HFFc6 (cell line): Measurements from ENCODE around the gene SNRNP35. TPM values are rescaled to one million over a fixed set of nuclear protein-coding genes. Genes with fewer than 3 reads are reported as not detected.
"Not testable (repeated sequence)": the region's sequence is repeated elsewhere in the genome, so short reads cannot be mapped to it uniquely, and the experiment has no call there.

Source experiments
- DNase-seq: peaks from one replicate; pipeline ENCODE4 v3.0.0-alpha.2; 2018
- H3K27ac Mint-ChIP-seq: 2 replicates; pipeline ENCODE4 v1.8.0; 2020; ENCODE audit warnings: mild to moderate bottlenecking, mixed read lengths
- H3K27me3 Mint-ChIP-seq: 2 replicates; pipeline ENCODE4 v1.8.0; 2021; ENCODE audit warnings: mild to moderate bottlenecking, moderate library complexity, mixed read lengths; ENCODE audit not compliant: insufficient read depth
- H3K36me3 Mint-ChIP-seq: 2 replicates; pipeline ENCODE4 v1.8.0; 2021; ENCODE audit warnings: low read depth, mixed read lengths
- H3K4me1 Mint-ChIP-seq: 2 replicates; pipeline ENCODE4 v1.8.0; 2020; ENCODE audit warnings: low read depth, mixed read lengths
- H3K4me3 Mint-ChIP-seq: 2 replicates; pipeline ENCODE4 v1.8.0; 2020; ENCODE audit warnings: mild to moderate bottlenecking, moderate library complexity, mixed read lengths
- H3K9me3 Mint-ChIP-seq: 2 replicates; pipeline ENCODE4 v1.8.0; 2020; ENCODE audit warnings: mild to moderate bottlenecking, mixed read lengths
- CTCF ChIP-seq: fragments of 200-600 bp; sonication (generic); IDR thresholded peaks from 2 replicates; pipeline ENCODE4 v1.5.0; 2021; ENCODE audit warnings: antibody characterized with exemption, mild to moderate bottlenecking
- total RNA-seq, 6 experiments: library from RNA; stranded (reverse); fragmentation: NEBNext Ultra II Directional; extraction: Animal tissue kit (Norgen Biotek cat#: 25700); gene quantifications; 2 replicates in 1 of 6; 3 replicates in 5 of 6; pipeline ENCODE4 v1.2.3, GENCODE V29; 2021

SNRNP35 gene
- total RNA-seq, 6 experiments from 2014 or later = 13.0 to 20.0 (median 14.8) TPM

DNA sequence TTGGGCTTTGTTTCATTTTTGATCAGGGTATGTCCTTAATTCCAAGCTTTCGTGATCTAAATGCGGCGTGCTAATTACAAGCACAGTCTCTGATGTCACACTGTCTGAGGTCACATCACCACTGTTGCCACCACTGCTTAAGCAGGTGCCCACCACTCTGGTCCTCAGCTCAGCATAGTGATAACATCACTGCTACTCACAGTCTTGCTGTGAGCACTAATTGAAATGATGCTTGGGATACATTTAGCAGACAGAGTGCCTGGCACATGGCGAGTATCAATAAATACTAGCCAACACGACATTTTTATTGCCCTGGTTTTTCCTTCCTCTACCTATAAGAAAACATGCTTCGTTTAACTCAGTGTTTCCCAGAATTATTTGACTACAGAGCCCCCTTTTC lies 29.3 kb upstream of the SNRNP35 start:
- H3K36me3 Mint-ChIP-seq = peaks cover 23% of the 10 kb centered on the region
- no peak overlapping the region for H3K27ac Mint-ChIP-seq
- H3K4me1 Mint-ChIP-seq = peaks cover 6% of the 10 kb centered on the region
- DNase-seq = no peak
- H3K27me3 Mint-ChIP-seq = no peaks in the 10 kb centered on the region
- H3K9me3 Mint-ChIP-seq = no peaks in the 10 kb centered on the region
- H3K4me3 Mint-ChIP-seq = no peak overlapping the region
- TF ChIP-seq CTCF = no peak

DNA sequence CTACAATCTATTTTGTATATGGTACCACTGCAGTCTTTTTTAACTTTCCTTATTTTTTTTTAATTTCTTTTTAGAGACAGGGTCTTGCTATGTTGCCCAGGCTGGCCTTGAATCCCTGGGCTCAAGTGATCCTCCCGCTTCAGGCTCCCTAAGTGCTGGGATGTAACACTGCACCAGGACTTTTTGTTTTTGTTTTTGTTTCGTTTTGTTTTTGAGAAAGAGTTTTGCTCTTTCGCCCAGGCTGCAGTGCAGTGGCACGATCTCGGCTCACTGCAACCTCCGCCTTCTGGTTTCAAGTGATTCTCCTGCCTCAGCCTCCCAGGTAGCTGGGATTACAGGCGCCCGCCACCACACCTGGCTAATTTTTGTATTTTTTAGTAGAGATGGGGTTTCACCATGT lies 28.8 kb upstream of the SNRNP35 start:
- DNase-seq, H3K27ac Mint-ChIP-seq, H3K4me3 Mint-ChIP-seq, H3K9me3 Mint-ChIP-seq, H3K4me1 Mint-ChIP-seq, H3K27me3 Mint-ChIP-seq: not testable (repeated sequence)
- peaks cover 18% of the 10 kb centered on the region for H3K36me3 Mint-ChIP-seq

DNA sequence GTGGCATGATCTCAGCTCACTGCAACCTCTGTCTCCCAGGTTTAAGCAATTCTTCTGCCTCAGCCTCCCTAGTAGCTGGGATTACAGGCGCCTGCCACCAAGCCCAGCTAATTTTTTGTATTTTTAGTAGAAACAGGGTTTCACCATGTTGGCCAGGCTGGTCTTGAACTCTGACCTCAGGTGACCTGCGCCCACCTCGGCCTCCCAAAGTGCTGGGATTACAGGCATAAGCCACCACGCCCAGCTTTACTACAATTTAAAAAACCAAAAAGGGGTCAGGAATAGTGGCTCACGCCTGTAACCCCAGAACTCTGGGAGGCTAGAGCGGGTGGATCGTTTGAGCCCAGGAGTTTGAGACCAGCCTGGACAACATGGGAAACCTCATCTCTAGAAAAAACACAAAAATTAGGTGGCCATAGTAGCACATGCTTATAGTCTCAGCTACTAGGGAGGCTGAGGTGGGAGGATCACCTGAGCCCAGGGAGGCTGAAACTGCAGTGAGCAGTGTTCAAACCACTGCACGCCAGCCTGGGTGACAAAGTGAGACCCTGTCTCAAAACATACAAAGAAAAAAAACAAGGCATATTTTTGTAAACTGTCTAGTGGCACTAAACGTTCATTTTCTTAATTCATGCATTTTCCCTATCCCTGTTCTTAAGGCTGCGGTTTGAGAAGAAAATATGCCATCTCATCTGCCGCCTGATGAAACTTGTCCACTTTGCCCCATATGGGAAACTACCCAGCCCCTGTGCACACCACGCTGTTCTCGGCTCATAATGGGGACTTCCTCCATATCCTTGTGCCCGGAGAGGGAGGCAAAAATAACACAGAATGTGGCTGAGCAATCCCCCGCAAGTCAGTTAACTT lies 25.8 kb upstream of the SNRNP35 start:
- H3K9me3 Mint-ChIP-seq, H3K4me3 Mint-ChIP-seq, H3K27ac Mint-ChIP-seq, DNase-seq, H3K27me3 Mint-ChIP-seq: not testable (repeated sequence)
- Mint-ChIP-seq H3K36me3 (peaks cover 19% of the 10 kb centered on the region), H3K4me1 (peaks cover 21% of the 10 kb centered on the region)

GRCh38 chr12:123433615-123434014 lies 24.3 kb upstream of the SNRNP35 start:
- H3K27me3 Mint-ChIP-seq = peaks cover 6% of the 10 kb centered on the region
- H3K36me3 Mint-ChIP-seq = peaks cover 18% of the 10 kb centered on the region
- H3K27ac Mint-ChIP-seq = no peak overlapping the region
- H3K4me1 Mint-ChIP-seq = peaks cover 21% of the 10 kb centered on the region
- H3K9me3 Mint-ChIP-seq = no peaks in the 10 kb centered on the region
- H3K4me3 Mint-ChIP-seq = no peak overlapping the region
- DNase-seq = no peak
- no peak for TF ChIP-seq CTCF

GRCh38 chr12:123435636-123436016 lies 22.3 kb upstream of the SNRNP35 start:
- Mint-ChIP-seq H3K4me1 (peaks cover 21% of the 10 kb centered on the region), H3K36me3 (peaks cover 14% of the 10 kb centered on the region), H3K27me3 (peaks cover 6% of the 10 kb centered on the region), H3K9me3 (no peaks in the 10 kb centered on the region), H3K4me3 (peak overlapping the region; percentile 96), H3K27ac (peak overlapping the region; percentile 93)
- DNase-seq = no peak
- no peak for TF ChIP-seq CTCF

DNA sequence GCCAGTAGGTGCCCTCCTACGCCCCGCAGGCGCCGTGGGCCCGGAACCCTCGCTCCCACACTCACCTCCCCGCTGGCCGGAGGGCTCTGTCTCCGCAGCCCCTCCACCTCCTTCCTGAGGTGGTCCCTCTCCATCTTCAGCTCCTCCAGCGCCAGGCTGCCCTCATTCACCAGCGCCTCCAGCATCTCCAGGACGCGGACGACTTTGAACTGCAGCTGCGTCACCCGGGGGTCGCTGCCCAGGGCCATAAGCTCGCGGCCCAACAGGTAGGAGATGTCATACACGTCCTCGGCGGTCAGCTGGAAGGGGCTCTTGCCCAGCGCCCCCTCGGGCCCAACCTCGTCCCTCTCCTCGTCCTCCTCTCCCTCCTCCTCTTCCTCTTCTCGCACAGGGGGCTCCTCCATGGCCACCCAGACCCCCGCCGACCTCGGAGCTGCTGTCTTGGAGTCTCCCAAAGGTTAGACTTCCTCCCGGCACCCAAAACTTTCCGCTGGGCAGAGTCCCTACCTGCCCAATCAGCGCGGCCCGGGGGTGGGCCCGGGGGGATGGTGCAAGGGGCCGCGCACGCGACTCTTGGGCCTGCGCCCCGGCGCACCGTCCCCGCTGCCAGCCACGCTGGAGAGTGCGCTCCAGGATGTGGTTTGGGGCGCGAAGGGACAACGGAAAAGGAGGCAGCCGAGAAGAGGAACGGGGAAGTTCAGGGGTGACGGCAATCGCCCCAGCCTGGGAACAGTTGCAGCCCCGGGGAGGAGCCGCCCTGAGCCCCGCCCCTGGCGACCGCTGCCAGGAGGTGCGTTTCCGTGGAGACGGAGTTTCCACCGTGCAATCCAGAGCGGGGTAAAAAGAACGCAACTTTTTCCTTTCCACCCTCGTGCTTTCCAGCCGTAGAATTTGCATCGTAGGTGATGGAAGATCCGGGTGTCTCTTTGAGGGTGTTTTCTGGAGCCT lies 21.6 kb upstream of the SNRNP35 start, which contains the start of gene RILPL2:
Gene RILPL2, minus strand, starts transcription at position 668 of the 948 bp plus-strand sequence. Its CDS starts 264 bp downstream, at position 404.
- peaks cover 6% of the 10 kb centered on the region for H3K27me3 Mint-ChIP-seq
- TF ChIP-seq CTCF = peak; percentile 31; the same call in 1 of the 2 replicates
- H3K27ac Mint-ChIP-seq = peak within 1 kb of the TSS; percentile 93
- no peaks in the 10 kb centered on the region for H3K9me3 Mint-ChIP-seq
- peaks cover 8% of the 10 kb centered on the region for H3K36me3 Mint-ChIP-seq
- H3K4me1 Mint-ChIP-seq = peaks cover 21% of the 10 kb centered on the region
- peak; percentile 87 for DNase-seq
- H3K4me3 Mint-ChIP-seq = peak within 1 kb of the TSS; percentile 96
